HG02588 (cell line): Measurements from ENCODE around the gene RDH8.
"Not testable (repeated sequence)": the region's sequence is repeated elsewhere in the genome, so short reads cannot be mapped to it uniquely, and the experiment has no call there.

Source experiments
- ATAC-seq: cut with Tn5 transposase; IDR thresholded peaks from one replicate; pipeline ENCODE4 v1.9.1; 2021; ENCODE audit warnings: mild to moderate bottlenecking, moderate library complexity; ENCODE audit not compliant: unreplicated experiment

Gene RDH8

GRCh38 chr19:10005632-10006334, 7.5 kb upstream of the RDH8 start:
- ATAC-seq, result no peak

GRCh38 chr19:10006335-10006708, 7.0 kb upstream of the RDH8 start:
- no peak for ATAC-seq

GRCh38 chr19:10006752-10007323, 6.4 kb upstream of the RDH8 start:
- no peak for ATAC-seq

GRCh38 chr19:10007371-10008183, 5.7 kb upstream of the RDH8 start:
- ATAC-seq, result no peak

GRCh38 chr19:10008184-10008765, 5.0 kb upstream of the RDH8 start:
- no peak for ATAC-seq

GRCh38 chr19:10009714-10010224, 3.5 kb upstream of the RDH8 start:
- ATAC-seq, result no peak

GRCh38 chr19:10010247-10010691, 3.0 kb upstream of the RDH8 start, which contains the start of gene COL5A3:
TSS of gene COL5A3 (minus strand) at chr19:10010504. CDS start at chr19:10010385, 119 bp downstream.
- ATAC-seq, result no peak

GRCh38 chr19:10010939-10011338, 2.3 kb upstream of the RDH8 start:
- no peak for ATAC-seq

GRCh38 chr19:10011974-10012373, 1.3 kb upstream of the RDH8 start:
- ATAC-seq, result no peak

- no peak for ATAC-seq
Measured at GRCh38 chr19:10013834-10014618, 743 bp downstream of the RDH8 start.

- no peak for ATAC-seq
Measured at GRCh38 chr19:10018263-10018662, 5.0 kb downstream of the RDH8 start.

- ATAC-seq, result no peak
Measured at GRCh38 chr19:10018786-10019185, 5.5 kb downstream of the RDH8 start.

- ATAC-seq, result no peak
Measured at GRCh38 chr19:10019246-10019645, 6.0 kb downstream of the RDH8 start.

- ATAC-seq, result no peak
Measured at GRCh38 chr19:10020851-10021250, 7.6 kb downstream of the RDH8 start.

GRCh38 chr19:10021446-10021845, 8.2 kb downstream of the RDH8 start:
- no peak for ATAC-seq

GRCh38 chr19:10021863-10022262, 8.6 kb downstream of the RDH8 start:
- no peak for ATAC-seq

GRCh38 chr19:10023096-10023495, 9.8 kb downstream of the RDH8 start:
- ATAC-seq, result not testable (repeated sequence)

- no peak for ATAC-seq
Measured at GRCh38 chr19:10026744-10027143, 13.5 kb downstream of the RDH8 start.

GRCh38 chr19:10027158-10027997, 14.1 kb downstream of the RDH8 start:
- peak; percentile 59 for ATAC-seq

GRCh38 chr19:10033614-10034013, 20.3 kb downstream of the RDH8 start:
- ATAC-seq, result no peak
